HG02884 (cell line): ENCODE data around the gene UCKL1.
"Not testable (repeated sequence)": the region's sequence is repeated elsewhere in the genome, so short reads cannot be mapped to it uniquely, and the experiment has no call there.

Experiments
- ATAC-seq: cut with Tn5 transposase; IDR thresholded peaks from one replicate; pipeline ENCODE4 v1.9.1; 2021; ENCODE audit warnings: mild to moderate bottlenecking, moderate library complexity; ENCODE audit not compliant: unreplicated experiment

UCKL1 gene

DNA sequence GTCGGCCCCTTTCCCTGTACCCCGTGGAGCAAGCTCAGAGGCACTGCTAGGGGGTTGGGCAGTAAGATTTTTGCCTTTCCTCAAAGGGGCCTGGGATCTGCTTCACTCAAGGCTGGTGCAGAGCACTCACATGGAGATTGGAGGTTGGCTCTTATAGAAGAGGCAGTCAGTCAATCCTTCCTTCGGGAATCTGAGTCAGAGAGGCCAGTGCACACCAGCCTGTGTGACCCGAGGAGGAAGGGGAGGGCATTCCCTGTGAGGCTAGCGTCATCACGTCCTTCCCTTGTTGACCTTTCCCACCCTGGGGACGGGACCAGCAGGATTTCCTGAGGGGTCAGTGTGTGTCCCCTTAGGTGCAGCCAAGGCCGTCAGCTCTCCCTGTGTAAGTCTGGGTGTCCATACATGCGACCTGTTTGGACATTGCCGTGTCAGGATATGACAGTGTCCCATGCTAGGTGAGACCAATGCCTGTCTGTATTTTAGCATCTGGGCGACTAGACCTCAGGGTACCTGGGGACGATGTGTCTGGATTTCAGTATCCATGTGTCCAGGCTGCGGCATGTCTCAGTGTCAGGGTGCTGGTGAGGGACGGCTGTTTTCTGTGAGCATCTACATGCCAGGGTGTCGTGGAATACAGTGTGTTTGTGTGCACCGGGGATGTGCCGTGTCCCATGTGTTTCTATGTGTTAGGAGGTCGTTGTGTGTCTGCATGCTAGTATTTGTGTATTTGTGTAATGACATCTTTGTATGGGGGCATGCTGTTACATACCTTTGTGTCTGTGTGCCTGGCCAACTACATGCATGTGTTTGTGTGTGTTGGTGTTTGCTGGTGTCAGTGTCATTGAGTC lies 16.3 kb upstream of the UCKL1 start:
- ATAC-seq, result no peak

DNA sequence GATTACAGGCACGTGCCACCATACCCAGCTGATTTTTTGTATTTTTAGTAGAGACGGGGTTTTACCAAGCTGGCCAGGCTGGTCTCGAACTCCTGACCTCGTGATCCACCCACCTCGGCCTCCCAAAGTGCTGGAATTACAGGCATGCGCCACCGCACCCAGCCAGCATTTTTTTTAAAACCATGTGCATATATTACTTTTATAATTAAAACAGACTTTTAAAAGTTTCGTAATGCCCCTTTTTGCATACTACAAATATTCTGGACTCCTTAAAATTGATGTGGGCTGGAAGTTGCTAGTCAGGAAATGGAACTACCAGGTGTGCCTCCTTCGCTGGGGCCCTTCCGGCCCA lies 15.7 kb upstream of the UCKL1 start:
- not testable (repeated sequence) for ATAC-seq

DNA sequence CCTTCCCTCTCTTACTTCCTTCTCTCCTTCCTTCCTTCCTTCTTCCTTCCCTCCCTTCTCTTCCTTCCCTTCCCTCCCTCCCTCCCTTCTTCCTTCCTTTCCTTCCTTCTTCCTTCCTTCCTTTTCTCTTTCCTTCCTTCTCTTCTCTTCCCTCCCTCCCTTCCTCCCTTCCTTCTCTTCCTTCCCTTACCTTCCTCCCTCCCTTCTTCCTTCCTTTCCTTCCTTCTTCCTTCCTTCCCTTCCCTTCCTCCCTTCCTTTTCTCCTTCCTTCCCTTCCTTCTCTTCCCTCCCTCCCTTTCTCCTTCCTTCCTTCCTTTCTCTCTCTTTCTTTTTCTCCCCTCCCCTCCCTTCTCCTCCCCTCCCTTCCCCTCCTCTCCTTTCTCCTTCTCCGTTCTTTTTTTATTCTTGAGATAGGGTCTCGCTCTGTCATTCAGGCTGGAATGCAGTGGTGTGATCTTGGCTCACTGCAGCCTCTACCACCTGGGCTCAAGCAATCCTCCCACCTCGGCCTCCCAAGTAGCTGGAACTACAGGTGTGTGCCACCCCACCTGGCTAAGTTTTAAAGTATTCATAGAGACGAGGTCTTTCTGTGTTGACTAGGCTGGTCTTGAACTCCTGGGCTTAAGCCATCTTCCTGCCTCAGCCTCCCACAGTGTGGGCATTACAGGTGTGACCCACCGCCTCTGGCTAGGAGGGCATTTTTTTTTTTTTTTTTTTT lies 14.7 kb upstream of the UCKL1 start:
- ATAC-seq, result no peak

DNA sequence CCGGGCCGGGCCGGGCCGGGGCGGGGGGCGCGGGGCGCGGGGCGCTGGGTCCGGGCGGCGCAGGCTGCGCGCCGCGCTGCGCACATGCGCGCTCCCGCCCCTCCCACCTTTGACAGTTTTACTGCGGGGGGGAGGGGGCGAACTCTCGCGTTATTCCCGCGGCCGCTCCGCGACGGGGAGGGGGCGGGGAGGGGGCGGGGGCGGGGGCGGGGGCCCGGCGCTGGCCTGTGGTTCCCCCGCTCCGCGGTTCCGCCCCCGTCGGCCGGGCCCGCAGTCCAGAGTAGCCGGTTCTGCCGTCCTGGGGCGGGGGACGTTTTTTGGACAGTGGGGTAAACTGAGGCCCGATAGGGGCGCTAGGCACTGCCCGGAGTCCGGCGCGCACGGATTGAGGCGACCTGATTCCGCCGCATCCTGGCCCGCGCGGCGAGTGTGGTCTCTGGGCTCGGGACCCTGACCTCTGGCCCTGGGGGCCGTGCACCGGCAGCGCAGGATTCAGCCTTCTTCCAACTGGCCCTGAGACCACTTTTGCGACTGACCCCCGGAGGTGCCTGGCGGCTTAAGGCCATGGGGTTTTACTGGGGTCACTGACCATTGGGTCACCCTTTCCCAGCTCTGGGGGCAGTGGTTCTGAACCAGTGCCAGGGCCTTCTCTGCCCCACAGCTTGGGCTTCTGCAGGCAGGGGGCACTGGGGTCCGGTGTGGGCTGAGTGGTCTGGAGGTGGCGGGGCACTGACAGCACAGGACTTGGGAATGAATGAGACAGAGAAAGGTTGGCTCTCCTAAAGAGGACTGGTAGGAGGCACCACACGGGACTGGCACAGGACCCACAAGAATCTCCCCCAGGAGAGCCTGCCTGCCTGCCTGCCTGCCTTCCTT lies 13.9 kb upstream of the UCKL1 start, which contains the start of gene ZNF512B:
Gene ZNF512B (minus strand): TSS at position 93 of the 876 bp plus-strand sequence. CDS start 1,980 bp downstream, outside the sequence.
- no peak for ATAC-seq

DNA sequence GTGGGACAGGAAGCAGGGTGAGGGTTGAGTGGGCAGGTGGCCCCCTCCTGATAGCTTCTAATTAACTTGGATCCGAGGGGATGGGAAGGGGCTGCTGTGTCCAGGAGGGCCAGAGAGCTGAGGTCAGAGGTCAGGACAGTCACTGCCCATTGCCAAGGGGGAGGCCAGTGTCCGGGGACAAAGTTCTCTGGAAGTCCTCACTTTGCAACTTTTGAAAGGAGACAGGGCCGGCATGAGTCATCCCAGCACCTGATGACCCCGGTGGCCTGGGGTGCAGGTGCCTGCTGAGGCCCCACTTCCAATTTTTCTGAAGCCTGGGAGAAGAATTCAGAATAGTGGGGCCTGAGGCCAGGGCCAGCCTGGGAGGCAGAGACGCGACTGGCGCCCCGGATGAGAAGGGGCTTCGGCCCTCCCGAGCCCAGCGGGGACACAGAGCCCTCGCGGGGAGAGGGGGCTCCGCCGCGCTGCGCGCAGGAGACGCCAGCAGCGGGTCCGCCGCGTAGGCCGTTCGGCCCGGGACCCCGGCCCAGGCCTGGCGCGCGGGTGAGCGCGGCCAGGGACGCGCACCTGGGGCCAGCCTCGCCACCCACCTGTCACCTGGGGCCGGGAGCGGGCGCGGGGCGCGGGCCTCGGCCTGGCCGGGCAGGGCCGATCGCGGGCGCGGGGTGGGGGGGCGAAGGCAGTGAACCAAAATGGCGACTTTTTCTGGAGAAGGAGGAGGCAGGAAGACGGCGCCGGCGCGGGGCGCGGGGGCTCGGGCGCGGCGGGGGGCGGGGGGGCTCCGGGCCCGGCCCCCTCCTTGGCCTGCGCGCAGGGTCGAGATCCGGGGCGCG lies 12.9 kb upstream of the UCKL1 start:
- no peak for ATAC-seq

DNA sequence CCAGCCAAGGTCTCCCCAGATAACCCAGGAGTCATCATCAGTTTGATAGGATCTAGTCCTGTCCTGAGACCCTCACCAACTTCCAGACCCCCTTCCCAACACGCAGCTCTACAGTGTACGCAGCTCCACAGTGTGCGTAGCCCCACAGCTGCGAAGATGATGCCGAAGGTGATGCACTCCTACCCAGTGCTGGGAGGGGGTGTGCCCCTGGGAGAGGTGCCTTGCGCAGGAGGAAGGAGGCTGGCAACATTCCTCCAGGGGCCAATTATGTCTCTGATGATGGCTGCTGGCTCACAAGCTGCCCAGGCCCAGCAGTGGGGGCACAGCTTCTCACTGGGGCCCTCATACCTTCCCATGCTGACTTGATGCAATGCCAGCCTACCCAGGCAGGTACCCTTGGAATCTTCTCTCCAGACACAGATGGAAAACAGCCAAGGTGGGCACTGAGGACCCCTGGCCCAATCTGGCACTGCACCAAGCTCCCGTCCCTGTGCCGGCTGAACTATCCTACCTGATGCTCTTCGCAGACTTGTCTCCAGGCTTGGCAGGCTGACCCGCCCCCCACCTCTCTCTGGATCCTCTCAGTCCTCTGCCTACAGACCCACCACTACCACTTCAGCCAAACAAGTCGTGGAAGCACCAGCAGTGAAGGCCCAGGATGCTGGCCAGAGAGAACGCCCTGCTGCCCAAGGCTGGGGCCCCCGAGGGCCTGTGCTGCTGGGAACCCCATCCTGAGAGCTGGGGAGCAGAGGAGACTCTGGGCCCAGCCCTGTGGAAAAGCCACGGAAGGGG lies 12.1 kb upstream of the UCKL1 start:
- no peak for ATAC-seq

DNA sequence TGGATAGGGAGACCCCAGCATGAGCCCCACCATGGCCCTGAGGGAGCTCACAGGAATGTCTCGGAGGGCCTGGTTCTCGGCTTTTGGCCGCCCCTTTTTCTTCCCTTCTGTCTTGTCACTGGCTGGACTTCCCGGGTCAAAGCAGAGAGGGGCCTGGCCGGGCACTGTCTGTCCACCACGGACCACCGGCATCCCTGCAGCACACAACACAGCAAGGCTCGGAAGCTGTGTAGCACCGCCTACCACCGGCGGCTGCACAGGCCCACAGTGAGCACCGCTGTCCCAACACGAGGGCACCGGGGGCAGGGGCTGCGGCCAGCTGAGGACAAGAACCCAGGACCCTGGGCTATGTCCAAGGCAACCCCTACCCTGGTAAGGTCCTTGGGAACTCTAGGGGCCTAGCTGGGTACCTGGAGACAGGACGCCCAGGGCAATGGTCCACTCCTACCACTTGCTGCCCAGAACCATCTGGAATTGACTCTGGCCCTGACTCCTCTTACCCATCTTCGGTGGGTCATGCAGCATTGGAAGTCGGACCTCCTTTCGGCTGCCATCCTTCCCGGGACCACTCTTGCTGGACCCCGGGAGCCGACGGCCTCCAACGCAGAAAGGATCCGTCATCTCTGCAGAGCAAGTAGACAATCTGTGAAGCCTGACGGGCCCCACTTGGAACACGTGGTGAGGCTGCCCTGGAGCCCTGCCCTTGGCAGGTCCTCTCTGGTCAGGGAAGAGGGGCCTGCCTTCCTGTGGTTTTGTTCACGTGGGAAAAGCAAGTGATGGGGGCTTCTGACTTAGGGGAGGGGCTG lies 11.3 kb upstream of the UCKL1 start:
- ATAC-seq, result no peak

DNA sequence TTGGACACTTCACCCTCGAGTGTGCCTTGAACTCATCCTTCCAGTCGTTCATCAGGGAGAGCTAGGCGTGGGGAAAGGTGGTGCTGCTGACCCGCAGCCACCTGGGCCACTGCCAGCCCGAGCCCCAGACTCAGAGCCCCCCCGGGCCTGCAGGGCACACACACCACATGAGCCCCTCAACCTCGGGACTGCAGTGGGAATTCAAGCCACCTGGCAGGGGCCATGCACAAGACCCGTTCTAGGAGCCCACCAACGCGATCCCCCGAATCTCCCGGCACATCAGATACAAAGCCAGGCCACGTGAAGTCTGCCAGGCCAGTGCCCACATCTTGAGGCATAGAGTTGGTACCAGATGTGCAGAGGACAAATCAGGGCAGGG lies 10.7 kb upstream of the UCKL1 start:
- ATAC-seq, result no peak

DNA sequence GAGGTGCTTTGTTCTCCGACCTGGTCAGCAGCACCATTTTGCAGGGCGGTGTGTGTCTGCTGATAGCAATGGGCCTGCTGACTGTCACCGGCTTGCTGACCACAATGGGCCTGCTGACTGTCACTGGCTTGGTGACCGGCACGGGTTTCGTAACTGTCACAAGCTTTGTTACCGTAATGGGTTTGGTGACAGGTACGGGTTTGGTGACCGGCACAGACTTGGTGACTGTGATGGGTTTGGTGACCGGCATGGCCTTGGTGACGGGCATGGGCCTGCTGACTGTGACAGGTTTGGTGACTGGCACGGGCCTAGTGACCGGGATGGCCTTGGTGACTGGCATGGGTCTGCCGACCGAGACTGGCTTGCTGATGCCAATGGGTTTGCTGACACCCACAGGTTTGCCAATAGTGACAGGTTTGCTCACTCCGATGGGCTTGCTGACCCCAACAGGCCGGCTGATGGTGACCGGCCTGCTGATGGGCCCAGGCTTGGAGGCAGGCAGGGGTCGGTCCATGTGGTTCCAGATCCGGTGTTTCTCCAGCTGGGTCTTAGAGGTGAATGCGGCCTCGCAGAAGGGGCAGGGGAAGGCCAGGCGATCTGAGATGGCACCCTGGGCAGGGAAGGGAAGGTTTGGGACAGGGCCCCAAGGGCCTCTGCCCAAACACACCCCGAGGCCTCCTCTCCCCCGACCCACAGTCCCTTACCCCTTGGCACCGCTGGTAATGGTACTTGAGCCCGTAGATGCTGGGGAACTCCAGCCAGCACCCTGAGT lies 10.1 kb upstream of the UCKL1 start:
- ATAC-seq, result no peak

DNA sequence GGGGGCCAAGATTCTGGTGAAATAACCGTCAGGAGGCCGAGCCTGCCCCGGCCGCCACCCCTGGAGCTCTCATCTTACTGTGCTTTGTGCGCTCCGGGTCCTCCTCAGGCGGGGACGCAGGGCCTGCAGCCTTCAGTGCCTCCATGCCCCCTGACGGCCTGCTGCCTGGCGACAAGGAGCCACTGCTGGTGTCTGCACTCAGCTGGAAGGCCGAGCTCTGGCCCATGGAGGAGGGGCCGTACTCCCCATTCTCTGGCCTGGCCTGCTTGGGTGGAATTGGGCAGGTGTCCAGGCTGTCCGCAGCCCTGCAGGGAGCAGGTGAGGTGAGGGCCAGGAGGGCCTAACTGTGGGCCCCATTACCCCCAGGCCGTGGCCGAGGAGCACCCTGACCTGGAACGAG lies 8.2 kb upstream of the UCKL1 start:
- ATAC-seq, result no peak

DNA sequence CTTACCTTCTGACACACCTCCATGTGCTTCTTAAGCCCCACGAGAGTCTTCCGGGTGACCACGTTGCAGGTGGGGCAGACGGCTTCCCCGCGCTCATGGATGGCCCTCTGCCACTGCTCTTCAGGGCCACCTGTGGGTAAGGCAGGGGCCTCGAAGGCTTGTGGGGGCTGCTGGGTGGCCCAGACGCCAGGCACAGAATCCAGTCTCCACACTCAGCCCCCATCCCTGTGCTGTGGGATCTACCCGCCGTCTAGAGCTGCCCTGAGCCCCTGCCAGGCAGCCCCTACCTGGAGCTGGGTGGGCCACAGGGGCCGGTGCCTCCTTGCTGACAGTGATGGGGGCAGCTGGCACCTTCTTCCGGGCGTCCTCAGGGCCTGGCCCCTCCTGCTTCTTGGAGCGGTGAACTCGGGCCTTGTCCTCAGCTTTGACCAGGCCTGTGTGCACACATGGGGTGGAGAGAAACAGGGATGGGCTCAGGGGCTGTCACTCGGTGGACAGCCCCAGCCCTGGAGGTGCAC lies 7.6 kb upstream of the UCKL1 start:
- ATAC-seq, result no peak

DNA sequence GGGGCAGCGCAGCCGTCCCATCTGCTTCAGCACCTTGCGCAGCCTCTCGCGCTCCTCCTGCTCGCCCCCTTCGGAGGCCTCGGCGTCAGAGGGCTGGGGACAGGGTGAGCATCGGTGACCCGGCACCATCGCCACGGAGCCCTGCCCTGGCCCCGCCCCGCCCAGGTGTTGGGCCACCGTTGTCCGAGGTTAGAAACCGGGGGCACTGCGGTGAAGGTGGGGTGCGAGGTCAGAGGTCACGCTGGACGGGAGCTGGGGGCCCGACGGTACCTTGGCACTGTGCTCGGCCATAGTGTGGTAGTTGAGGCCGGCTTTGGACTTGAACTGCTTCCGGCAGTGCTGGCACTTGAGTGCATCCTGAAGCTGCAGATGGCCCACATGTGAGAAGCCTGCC lies 7.1 kb upstream of the UCKL1 start:
- ATAC-seq, result no peak

DNA sequence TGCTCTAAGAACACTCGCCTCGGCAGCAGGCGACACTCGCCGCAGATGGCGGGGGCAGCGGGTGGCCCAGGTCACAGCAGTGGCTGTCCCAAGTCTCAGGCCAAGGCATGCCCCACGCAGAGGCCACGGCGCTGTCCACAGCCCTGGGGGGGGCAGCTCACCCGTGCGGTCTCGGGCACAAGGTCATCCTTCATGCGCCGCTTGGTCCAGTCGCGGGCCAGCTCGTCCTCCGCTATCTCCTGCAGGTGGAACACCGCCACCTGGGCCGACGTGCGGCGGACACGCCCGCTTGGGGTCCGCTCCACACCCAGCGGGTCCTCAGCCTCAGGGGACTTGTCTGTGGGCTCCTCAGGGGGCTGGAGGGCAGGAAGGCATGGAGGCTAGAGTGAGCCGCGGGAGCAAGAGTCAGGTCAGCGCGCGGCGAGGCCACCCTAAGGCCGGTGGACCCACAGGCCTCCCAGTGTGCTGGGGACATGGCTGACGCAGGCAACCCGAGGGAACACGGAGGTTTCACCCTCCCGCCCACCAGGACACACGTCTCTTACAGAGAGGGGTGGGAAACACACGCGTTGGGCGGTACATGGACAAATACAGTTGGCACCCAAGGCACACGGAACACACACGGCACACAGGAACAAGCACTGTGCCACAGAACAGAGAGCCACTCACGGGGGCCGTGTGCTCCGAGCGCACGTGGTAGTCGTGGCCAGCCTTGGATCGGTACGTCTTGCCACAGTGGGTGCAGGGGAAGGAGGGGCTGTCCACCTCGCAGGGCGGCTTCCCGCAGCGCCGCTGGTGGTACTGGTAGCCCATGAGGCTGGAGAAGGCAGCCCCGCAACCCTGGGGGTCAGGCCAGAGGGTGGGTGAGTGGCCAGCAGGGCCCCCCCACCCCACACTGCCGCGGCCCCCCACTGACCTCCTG lies 6.5 kb upstream of the UCKL1 start:
- no peak for ATAC-seq

DNA sequence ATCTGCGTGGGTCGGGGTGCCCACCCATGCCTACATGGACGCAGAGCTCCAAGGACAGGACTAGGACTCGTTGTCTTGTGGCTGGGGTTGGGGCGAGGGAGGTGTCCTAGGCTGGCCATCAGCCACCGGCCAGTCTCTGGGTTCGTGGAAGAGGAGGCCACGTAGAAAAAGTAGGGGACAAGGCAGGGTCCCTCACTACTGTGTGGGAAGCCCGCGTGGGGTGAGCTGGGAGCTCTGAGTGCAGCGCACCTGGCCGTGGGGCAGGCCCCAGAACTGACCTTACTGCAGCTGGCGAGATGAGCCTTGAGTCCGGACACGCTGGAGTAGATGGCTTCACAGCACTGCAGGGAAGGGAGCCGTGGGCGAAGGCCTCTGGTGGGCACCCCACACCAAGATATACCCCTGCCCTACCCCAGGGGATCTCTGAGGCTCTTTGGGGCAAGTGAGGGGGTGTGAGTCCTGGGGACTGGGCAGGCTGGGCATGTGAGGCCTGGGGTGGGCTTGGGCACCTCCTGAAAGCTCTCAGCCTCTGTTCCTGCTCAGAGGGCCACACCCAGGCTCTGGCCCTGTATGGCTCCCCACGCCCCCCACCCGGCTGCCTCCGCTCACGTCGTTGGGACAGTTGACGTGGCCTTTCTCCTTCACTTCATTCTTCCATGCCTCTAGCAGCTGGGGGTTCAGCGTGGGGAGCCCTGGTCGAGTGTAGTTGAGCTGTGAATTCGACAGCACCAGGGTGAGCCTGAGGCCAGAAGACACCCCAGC lies 5.6 kb upstream of the UCKL1 start:
- no peak for ATAC-seq

DNA sequence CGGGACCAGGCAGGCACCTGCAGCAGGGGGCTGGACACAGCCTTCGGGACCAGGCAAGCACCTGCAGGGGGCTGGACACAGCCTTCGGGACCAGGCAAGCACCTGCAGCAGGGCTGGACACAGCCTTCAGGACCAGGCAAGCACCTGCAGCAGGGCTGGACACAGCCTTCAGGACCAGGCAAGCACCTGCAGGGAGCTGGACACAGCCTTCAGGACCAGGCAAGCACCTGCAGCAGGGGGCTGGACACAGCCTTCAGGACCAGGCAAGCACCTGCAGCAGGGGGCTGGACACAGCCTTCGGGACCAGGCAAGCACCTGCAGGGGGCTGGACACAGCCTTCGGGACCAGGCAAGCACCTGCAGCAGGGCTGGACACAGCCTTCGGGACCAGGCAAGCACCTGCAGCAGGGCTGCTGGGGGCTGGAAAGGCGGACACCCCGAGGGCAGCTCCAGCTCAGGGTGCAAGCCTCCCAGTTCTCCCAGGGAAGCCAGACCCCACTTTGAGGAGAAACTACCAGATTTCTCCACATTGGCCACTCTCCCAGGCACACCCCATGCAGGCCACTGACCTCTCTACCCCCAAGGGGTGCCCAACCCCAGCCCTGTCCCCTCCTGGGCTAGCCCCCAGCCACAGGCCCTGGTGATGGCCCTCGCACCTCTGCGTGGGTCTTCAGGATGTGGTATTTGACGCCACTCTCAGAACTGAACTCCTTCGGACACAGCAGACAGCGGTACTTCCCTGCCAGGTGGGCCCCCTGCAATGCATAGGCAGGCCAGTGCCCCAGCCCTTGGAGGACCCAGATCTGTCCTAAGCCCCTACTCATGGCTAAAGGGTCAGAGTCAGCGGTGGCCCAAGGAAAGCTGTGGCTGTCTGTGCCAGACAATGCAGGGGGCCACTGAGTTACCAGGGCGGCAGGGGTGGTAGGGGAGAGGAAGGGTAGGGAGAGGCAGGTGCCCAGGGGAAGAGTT lies 4.7 kb upstream of the UCKL1 start:
- ATAC-seq, result not testable (repeated sequence)
